NCI-H526 (cell line): ENCODE measurements around the gene CCSER2.
"Not testable (repeated sequence)": the region's sequence is repeated elsewhere in the genome, so short reads cannot be mapped to it uniquely, and the experiment has no call there.

Source experiments
- DNase-seq, 2 experiments: peaks; one replicate each; lab custom pipeline; 2025; lab: John Stamatoyannopoulos, UW

CCSER2 gene

DNA sequence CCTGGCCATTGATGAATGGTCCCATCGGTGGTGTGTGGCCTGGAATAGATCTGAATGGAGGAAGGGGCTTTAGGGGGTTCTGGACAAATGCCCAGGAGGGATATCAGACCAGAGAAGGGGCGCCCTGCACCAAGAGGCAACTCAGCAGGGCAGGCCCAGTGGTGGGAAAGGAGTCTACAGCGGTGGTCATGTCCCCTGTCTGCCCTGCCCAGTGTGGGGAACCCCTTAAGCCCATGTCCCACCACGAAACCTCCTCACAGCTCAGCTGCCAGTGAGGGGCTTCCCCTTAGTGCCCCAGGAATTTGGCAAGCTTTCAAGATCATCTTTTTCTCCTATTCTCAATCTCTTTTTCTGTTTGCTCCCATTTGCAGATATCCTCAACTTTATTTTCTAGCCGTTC lies 14.1 kb upstream of the CCSER2 start:
- DNase-seq = no peak

DNA sequence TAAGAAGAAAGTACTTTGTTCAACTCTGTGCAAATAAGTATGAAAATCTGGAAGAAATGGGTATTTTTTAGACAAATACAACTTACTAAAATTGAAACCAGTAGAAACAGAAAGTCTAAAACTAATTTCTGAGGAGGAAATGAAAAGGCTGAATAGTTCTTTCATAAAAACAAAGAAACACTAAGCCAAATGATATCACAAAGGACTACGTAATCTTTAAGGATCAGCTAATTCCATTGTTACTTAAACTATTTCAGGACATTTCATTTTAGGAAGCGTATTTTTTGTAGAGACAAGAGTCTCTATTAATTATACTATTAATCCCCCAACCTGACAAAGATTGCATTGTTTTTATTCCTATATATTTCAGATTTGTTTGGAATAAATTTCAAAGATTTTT lies 11.2 kb upstream of the CCSER2 start:
- no peak for DNase-seq

DNA sequence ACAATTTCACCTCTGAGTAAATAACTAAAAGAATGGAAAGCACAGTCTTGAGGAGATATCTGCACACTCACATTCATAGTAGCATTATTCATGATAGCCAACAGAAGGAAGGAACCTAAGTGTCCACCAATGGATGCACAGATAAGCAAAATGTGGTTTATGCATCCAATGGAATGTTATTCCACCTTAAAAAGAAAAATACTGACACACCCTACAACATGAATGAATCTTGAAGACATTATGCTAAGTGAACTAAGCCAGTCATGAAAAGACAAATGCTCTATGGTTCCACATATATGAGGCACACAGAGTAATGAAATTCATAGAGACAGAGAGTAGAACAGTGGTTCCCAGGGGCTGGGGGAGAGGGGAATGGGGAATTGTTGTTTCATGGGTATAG lies 6.5 kb upstream of the CCSER2 start:
- DNase-seq = no peak

DNA sequence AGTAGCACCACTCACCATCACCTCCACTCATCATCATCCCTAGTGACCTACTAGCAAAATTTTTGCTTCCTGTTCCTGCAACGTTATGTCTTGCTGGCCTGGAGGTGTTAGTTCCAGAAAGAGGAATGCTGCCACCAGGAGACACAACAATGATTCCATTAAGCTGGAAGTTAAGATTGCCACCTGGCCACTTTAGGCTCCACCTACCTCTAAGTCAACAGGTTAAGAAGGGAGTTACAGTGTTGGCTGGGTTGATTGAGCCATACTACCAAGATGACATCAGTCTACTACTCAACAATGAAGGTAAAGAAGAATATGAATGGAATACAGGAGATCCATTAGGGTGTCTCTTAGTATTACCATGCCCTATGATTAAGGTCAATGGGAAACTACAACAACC lies 4.8 kb upstream of the CCSER2 start:
- DNase-seq = not testable (repeated sequence)

DNA sequence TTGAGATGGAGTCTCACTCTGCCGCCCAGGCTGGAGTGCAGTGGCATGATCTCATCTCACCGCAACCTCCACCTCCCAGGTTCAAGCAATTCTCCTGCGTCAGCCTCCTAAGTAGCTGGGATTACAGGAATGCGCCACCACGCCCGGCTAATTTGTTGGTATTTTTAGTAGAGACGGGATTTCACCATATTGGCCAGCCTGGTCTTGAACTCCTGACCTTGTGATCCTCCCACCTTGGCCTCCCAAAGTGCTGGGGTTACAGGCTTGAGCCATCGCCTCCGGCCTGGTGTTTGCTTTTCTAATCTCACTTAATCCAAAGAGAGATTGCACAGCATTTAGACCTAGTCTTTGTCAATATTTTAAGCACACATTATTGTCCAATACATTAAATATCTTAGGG lies 1.4 kb upstream of the CCSER2 start:
- not testable (repeated sequence) for DNase-seq

DNA sequence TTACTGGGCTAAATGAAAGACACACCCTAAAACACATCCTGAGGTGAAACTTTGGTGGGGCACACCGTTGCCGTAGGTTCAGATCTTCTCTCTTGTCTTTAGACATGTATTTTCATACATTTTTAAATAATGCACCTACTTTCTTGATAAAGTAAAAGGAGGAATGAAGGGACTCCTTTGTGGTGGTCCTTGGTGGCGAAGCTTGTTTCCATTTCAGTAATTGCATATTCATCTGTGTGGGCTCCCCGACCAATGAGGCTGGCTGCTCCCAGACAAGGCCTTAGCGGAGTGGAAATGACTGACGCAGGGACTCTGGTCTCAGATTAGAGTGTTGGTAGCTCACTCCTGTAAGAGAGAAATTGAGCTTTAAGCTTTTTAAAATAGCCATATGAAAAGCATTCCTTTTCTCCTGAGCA lies 815 bp downstream of the CCSER2 start:
- DNase-seq = peak in 1 of 2 experiments; percentile 46

DNA sequence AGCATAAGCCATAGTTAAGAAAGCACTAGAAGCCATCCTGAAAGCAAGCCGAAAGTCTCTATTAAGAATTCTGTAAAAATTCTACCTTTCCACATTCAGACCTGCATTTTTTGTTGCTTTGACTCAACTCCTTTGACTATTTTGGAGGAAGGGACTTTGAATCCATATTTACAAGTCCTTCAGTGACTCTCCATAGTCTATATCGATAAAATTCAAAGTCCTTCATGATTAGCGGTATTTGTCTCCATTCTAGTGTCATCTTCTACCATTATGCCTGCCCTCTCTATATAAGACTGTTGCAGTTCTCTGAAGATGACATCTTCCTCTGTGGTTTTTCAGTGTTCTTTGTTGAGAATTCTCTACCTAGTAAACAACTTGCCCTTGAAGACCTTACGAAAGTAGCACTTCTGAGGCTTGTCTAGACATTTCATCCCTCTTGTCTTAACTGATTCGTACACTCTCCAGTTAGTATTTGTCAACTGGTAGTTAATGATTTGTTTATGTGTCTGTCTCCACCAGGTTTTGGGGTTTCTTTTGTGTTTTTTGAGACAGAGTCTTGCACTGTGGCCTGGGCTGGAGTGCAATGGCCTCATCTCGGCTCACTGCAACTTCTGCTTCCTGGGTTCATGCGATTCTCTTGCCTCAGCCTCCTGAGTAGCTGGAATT lies 1.7 kb downstream of the CCSER2 start:
- no peak for DNase-seq

DNA sequence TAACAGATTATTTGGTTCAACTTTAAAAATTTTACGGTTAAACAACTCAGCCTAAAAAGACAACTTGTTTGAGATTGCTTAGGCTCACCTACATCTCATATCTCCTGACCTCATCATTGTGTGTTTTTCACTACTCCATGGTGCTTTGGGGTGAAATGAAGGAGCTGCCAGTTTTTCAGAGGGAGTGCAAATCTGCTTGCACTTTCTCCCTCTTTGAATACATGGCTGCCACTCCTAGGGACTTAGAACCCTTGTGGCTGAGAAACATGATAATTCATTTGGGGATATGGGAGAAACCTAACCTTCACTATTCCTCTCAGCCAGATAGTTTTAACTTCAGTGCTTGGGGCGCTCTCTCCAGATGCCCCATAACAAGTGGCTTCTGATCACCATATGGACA lies 2.7 kb downstream of the CCSER2 start:
- DNase-seq = no peak

DNA sequence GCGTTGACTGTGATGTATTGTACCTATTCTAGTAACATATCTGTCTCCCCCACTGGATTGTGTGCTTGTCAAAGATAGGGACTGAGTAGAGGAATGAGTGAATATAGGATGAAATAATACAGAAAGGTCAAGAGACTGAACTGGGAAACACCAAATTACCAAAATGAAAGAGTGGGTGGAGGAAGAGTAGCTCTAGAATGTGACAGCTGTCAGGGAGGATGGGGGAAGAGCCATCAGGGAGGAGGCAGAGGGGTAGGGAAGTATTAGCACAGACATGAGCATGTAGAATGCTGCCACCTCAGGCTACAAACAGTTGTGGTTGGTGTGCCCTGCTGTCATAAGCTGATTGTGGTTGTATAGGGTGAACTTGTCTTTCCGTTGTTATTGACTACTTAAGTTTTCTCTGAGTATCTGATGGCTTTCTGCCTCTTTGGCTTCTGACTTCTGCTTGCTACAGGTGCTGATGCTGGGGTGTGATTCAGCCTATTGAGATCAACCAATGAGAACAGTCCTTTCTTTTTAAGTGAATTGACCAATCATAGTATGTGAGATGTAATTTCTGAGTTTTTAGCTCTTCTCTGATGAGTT lies 5.6 kb downstream of the CCSER2 start:
- no peak for DNase-seq

DNA sequence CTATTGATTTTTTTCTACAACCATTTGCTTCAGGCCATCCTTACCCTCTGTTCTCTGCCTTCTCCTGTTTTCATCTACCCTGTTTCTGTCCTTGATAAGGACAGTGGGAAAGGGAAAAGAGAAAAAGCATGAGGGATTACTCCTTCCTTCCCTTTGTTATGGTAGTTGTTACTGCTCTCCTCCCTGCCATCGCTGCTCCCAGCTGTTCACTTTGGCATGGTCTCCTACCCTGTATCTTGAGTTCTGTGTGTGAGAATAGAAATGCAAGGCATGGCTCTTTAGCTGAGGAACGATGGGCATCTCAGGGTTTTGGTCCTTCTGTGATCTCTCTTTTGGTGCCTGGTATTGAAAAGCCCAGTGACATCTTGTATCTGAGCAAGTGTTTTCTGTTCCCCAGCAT lies 6.4 kb downstream of the CCSER2 start:
- no peak for DNase-seq

DNA sequence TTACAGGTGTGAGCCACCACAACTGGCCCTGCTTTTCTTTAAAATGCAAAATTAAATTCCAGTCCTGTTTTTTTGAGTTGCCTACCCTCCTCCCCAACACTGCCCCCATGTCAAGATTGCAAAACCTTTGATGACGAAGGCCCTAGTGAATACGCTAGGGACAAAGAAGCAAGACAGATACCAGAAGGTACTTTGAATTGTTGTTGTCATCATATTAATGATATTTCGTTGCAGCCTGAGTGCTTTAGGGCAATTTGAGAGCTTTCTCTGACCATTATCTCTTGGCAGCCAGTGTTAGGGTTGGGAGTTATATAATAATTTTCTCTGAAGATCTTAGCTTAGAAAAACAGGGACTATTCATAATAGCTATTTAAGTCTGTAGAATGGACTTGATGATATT lies 7.1 kb downstream of the CCSER2 start:
- no peak for DNase-seq

DNA sequence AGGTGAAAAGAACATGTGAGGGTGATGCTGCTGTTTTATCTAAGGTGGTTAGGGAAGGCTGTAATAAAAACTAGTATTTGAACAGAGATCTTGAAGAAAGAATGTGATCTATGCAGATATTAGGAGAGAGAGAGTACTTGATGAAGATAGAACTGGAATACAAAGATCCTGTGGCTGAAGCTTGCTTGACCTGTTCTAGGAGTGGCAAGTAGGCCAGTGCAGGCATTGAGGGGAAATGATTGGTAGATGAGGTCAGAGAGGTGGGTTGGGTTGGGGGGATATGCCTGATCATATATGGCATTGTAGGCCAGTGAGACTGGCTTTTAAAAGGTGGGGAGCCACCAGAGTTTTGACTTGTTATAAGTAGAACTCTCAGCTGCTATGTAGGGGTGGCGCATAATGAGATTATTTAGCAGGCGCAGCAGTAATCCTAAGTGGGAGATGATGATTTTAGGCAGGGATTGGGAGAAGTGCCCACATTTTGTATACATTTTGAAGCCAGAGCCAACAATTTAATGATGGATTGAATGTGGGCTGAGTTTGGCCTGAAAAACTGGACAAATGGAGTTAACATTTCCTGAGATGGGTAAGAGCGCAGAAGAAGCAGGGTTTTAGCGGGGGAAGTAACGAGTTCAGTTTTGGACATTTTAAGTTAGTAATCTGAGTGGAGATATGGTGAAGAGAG lies 8.2 kb downstream of the CCSER2 start:
- no peak for DNase-seq

DNA sequence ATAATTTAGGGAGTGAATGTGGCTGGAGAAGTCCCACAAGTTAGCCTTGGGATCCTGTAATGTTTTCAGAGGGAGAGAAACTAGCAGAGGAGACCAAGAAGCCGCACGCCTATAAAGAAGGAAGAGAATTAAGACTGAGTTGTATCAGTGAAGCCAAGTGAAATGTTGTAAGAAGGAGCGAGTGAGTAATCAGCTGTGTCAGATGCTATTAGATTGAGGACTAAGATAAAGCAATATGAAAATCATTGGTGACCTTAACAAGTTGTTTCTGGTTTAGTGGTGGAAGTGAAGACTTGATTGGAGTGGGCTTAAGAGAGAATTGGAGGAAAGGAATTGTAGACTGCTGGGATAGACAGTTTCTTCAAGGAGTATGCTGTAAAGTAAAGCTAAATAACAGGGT lies 8.8 kb downstream of the CCSER2 start:
- no peak for DNase-seq

DNA sequence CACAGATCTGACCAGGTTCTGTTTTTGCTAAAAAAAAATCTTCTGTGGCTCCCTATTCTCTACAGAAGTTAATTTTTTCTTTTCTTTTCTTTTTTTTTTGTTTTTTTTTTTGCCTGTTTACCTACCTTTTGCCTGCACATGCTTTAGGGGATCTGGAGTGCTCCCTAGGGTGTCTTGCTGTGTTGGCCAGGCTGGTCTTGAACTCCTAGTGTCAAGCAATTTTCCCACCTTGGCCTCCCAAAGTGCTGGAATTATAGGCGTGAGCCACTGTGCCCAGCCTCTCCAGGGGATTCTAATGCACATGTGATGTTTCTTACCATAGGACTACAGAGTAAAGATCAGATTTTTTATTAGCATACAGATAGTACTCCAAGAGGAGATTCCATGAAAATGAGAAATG lies 10.6 kb downstream of the CCSER2 start:
- DNase-seq = no peak

DNA sequence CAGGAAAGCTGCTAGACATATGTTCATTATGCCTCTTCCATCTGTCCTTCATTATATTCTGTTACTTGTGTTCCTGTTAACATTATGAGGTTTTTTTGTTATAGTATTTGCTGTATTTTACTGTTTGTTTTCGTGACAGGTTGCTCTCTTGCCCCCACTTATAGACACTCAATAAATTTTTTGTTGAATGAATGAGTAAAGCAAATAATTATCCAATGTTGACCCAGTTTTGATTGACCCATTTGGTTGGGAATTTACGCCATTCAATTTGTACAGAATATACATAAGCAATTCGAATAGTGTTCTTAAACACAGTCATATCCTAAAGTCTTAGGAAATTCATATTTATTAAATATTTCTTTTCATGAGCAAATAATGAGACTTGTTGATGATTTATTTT lies 11.8 kb downstream of the CCSER2 start:
- DNase-seq = no peak

DNA sequence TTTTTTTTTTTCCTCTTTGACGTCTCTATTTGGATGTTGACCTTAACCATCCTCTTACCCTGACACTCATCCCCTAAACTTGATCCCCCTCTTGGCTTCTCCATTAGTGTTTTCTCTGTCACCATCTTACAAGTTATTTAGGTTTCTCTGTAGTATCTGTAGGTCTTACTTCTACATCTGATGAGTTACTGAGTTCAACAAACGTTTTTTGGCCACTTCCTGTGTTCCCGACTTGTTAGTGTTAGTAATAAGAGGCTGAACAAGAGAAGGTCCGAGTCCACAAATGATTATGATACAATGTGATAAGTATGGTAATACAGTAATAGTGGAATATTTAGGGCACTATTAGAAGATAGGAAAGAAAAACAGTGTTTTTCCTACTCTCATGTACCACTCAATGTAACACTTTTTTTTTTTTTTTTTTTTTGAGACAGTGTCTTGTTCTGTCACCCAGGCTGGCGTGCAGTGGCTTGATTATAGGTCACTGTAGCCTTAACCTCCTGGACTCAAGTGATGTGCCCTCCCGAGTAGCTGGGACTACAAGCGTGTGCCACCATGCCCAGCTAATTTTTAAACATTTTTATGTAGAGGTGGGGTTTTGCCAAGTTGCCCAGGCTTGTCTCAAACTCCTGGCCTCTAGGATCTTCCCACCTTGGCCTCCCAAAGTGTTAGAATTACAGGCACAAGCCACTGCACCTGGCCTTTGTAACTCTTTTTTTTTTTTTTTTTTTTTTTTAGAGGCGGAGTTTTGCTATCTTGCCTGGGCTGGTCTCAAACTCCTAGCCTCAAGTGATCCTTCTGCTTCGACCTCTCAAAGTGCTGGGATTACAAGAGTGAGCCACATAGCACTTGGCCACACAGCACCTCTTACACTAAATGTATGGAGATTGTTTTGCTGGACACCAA lies 12.5 kb downstream of the CCSER2 start:
- no peak for DNase-seq

DNA sequence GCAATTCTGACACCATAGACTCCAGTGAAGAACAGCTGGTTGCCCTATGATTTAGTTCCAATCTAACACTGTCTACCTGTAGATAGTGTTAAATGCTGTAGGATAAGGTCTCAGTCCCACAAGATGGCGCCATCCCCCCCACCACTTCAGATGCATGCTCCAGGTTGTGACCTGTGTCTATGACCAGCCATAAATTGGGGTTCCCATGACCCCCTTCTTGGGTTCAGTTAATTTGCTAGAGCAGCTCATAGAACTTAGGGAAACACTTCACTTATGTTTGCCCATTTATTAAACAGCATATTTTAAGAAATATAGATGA lies 13.1 kb downstream of the CCSER2 start:
- DNase-seq = no peak

DNA sequence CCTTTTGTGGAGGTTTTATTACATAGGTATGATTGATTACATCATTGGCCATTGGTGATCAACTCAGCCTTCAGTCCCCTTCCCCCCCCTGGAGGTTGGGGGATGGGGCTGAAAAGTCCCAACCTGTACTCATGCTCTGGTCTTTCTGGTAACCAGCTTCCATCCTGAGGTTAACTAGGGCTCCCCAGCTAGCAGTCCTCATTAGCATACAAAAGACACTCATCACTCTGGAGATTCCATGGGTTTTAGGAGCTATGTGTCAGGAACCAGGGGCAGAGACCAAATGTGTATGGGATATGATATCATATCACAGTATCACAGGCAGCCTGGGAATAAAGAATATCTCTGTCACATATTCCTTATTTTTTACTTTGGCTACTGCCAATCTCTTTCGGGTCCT lies 13.6 kb downstream of the CCSER2 start:
- no peak for DNase-seq

DNA sequence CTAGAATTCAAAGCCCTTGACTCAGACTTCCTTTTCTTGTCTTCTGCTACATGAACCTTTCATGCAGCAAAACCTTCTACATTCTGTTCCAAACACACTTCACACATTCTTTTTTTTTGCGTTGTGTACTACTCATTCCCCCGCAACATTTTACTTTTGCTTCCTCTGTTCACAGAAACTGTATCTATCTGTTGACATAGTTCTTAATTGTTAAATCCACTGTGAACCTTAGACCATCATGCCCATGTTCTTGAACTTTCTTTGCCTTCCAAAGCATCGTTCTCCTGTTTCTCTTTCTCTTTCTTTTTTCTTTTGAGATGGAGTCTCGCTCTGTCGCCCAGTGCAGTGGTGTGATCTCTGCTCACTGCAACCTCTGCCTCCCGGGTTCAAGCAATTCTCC lies 14.2 kb downstream of the CCSER2 start:
- DNase-seq = no peak

DNA sequence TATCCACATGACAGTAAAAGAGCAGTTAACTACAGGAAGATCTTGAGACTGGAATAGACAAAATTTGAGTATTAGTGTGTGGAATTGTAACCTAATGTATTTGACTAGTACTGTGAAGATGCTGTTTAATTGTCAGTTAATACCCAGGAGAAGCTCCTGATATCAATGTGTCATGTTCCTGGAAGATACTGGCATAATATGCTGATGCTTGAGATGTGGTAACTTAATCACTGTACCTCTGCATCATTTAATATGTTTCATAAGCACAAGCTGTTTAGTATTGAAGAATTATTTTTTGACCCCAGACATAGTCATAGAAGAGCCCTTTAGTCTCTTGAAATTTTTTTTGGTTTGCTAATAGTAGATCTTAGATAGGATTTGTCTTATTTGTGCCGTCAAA lies 15.4 kb downstream of the CCSER2 start:
- DNase-seq = no peak

DNA sequence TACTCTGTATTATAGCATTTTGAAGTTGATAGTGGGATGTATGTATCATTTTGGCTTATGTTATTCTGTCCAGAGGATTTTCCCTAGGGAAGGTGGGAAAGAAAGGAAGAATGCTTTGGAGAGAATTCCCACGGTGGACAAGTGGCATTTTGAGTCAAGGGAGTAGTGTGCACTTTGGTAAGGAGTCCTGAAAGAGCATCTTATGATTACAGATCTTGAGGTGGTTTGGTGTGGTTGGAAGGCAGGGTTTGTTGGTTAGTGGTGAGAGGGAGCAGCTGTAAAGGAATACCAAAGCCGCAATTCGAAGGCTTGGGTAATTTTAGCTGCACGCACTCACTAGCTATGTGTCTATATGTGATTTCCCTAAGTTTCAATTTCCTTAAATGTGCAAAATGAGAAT lies 16.1 kb downstream of the CCSER2 start:
- DNase-seq = no peak

DNA sequence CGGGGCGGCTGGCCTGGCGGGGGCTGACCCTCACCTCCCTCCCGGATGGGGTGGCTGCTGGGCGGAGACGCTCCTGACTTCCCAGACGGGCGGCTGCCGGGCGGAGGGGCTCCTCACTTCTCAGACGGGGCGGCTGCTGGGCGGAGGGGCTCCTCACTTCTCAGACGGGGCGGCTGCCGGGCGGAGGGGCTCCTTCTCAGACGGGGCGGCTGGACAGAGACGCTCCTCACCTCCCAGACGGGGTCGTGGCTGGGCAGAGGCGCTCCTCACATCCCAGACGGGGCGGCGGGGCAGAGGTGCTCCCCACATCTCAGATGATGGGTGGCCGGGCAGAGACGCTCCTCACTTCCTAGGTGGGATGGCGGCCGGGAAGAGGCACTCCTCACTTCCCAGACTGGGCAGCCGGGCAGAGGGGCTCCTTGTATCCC lies 19.2 kb downstream of the CCSER2 start:
- DNase-seq = not testable (repeated sequence)

DNA sequence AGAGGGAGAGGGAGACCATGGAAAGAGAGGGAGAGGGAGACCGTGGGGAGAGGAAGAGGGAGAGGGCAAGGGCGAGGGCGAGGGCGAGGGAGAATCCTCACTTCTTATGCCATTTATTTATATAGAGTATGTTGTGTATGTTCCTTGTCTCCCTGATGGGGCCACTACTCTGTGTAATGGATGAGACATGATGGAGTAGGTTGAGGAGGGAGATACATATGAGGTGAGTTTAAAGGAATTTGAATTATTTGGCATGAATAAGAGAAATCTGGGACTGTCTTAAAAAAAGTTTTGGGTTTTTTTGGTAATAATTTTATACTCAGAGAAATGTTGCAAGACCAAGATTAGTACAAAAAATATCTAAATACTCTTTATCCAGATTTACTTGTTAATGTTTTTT lies 20.1 kb downstream of the CCSER2 start:
- DNase-seq = no peak
